NOMO-1 treated with dmso at 0.1 percent for 144 hours (cell line): ENCODE measurements around the gene STX19.

Source experiments
- DNase-seq: peaks from one replicate; lab custom pipeline; 2025; ENCODE audit not compliant: unreplicated experiment; lab: John Stamatoyannopoulos, UW

Gene STX19

DNA sequence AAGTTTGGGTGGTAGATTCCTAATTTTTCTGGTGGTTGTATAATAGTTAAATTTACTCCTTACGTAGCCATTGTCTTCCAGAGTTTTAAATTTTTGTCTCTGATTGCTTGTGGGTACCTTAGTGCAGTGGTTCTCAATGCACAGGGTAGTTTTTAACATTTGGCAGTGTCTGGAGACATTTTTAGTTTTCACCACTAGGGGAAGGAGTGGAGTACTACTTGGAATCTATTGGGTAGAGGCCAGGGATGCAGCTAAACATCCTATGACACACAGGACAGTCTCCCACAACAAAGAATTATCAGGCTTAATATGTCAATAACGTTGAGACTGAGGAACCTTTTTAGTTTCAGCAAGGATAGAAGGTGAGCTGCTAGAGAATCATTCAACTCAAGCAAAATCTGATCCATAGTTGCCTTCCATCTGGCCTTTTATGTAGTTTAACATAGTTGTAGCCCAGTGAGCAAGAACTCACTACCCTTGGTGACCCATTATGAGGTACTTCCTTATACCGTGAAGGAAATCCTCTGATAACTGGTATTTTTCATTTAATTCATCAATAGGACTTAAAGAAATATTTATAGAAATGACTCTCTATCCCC is 8.6 kb upstream of the STX19 start:
- DNase-seq, result no peak

- DNase-seq, result no peak
These were observed 1.8 kb downstream of the STX19 start for GRCh38 chr3:94026623-94027022.

- no peak for DNase-seq
These were observed 4.0 kb downstream of the STX19 start for GRCh38 chr3:94024385-94024784.

GRCh38 chr3:94020293-94020692 is 8.1 kb downstream of the STX19 start:
- no peak for DNase-seq

GRCh38 chr3:94019659-94020058 is 8.7 kb downstream of the STX19 start:
- DNase-seq, result no peak

DNA sequence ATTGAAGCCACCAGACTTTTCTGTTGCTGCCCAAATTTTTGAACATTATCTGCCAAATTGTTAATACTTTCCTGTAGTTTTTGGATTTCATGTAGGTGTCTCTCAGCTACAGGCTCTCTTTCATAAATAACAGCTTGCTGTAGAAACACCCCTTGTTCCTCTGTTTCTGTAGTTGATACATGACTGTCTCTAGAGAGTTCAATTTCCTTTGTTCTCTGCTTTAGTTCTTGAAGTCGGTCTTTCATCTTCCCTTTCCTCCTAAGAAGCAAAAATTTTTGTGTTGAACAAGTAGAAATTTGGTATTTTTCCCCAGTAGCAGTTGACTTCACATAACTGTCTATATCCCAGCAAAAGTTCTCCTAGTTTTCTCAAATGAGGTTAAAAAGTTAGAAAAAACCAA is 13.4 kb downstream of the STX19 start:
- no peak for DNase-seq

DNA sequence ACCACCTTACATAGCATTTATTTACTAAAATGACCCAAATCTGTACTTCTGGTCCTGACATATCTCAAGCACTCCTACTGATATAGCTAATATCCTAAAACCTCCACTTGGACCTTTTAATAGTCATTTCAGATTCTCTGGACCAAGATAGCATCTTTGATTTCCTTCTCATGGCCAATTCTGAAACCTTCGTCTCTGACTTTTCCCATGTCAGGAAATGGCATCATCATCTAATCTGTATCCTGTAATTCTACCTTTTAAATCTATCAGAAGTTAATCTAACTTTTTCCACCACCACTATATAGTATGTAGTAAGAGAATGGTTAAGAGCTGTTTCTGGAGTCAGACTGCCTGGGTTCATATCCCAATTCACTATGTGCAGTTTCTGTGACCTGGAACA is 16.2 kb downstream of the STX19 start:
- no peak for DNase-seq

- DNase-seq, result no peak
These were observed 17.1 kb downstream of the STX19 start for GRCh38 chr3:94011233-94011711.

- DNase-seq, result no peak
These were observed 18.8 kb downstream of the STX19 start for GRCh38 chr3:94009608-94010007.

GRCh38 chr3:94008253-94008652 is 20.1 kb downstream of the STX19 start:
- DNase-seq, result no peak

- no peak for DNase-seq
These were observed 24.0 kb downstream of the STX19 start for GRCh38 chr3:94004301-94004910.

DNA sequence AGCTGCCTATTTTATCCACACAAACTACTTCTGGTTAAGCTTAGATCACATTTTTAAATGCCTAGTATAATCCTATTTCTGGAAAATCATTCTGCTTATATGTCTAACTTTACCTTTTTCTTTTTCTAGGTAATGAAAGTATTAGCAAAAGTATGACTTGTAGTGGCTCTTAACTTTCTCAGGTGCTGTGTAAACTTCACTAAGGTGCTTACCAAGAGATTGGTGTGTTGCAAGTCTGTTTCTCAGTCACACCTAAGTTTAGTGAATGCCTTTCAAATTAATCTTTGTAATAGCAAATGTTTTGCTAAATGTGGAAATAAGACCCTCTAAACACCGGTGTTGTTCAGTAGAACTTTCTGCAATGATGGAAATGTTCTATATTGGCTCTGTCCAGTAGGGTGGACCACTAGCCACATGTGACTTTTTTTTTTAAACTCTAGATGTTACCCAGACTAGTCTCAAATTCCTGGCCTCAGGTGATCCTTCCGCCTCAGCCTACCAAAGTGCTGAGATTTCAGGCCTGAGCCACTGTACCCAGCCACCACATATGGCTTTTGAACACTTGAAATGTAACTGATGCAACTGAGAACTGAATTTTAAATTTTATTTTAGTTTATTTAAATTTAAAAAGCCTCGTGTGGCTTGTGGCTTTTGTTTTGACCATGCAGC is 26.4 kb downstream of the STX19 start:
- DNase-seq, result no peak

DNA sequence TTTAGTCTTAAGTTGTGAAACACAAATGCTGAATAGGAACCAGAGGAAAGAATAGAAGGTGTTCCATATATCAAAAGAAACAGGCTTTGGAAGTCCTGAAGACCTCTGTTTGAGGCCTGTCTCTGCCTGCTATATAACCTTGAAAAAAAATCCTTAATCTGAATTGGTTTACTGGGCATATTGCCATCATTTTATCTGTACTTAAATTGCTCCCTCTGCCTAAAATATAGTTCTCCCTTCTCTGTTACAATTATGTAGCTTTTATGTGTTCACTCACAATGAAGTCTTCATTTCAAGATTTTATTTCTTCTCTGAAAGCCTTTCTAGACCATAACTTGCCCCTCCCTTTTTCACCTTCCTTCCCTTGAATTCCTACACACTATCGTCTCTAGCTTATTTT is 27.2 kb downstream of the STX19 start:
- DNase-seq, result no peak

- DNase-seq, result no peak
These were observed 34.3 kb downstream of the STX19 start for GRCh38 chr3:93994056-93994455.

- DNase-seq, result no peak
These were observed 36.2 kb downstream of the STX19 start for GRCh38 chr3:93992207-93992606.

DNA sequence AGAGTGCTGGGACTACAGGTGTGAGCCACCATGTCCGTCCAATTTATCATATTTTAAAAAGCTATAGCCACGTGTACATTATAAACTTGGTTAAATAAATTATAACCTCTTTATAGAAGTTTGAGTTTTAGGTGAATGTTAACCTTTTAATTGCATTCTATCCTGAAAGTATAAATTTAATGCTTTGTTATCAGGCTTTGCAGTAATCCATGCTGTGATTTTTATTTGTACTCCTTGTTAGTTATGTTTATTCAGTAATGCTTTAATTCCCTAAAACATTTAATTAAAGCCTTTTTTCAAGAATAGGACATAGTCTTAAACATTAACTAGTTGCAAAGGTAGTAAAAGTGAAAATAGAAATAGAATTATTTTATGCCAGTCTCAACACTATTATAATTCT is 36.8 kb downstream of the STX19 start:
- no peak for DNase-seq

- DNase-seq, result no peak
These were observed 39.2 kb downstream of the STX19 start for GRCh38 chr3:93989241-93989640.

- no peak for DNase-seq
These were observed 39.6 kb downstream of the STX19 start for GRCh38 chr3:93988764-93989163.

DNA sequence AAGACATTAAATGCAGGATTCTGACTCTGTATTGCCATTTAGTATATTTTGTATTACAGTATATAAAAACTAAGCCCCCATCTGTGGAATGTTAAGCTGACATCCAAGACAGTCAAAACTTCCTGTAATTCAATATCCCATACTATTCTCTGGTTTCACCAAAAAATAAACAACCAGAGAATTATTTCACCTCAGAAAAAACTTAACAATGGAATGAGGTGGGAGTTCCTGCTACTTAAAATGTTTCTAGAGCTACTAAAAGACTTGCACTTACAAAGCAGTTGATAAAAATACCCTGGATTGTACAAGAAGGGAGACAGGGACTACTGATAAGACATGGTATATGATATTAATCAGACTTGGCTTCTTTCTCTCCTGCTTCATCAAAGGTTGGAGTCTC is 40.1 kb downstream of the STX19 start:
- DNase-seq, result no peak

DNA sequence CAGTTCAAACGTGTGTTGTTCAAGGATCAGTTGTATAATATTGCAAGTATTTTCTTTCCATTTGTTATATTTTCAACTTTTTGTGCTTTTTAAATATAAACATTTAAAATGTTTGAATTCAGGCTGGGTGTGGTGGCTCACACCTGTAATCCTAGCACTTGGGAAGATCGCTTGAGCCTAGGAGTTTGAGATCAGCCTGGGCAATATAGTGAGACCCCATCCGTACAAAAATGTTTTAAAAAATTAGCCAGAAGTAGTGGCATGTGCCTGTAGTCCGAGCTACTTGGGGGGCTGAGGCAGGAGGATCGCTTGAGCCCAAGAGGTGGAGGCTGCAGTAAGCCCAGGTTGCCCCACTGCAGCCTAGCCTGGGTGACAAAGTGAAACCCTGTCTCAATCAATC is 43.8 kb downstream of the STX19 start:
- DNase-seq, result no peak

- no peak for DNase-seq
These were observed 45.0 kb downstream of the STX19 start for GRCh38 chr3:93983408-93983807.

- DNase-seq, result no peak
These were observed 46.7 kb downstream of the STX19 start for GRCh38 chr3:93981649-93982048.
